T-helper 1 cell (primary cell): ENCODE results near the gene SPDYE2.
"Not testable (repeated sequence)": the region's sequence is repeated elsewhere in the genome, so short reads cannot be mapped to it uniquely, and the experiment has no call there.

Source experiments
- DNase-seq, 5 donors: peaks; one replicate each; pipeline ENCODE4 v3.0.0-alpha.2; 2012 to 2020

SPDYE2 gene

DNA sequence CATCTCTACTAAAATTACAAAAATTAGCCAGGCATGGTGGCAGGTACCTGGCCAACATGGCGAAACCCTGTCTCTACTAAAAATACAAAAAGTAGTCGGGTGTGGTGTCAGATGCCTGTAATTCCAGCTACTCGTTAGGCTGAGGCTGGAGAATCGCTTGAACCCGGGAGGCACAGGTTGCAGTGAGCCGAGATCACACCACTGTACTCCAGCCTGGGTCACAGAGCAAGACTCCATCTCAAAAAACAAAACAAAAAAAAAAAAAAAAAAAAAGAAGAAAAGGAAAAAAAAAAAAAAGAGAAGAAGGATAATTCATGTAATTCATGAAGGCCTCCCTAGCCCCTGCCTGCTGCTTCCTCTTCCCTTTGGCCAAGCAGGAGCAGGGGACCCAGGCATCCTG lies 10.4 kb upstream of the SPDYE2 start:
- DNase-seq: not testable (repeated sequence)

DNA sequence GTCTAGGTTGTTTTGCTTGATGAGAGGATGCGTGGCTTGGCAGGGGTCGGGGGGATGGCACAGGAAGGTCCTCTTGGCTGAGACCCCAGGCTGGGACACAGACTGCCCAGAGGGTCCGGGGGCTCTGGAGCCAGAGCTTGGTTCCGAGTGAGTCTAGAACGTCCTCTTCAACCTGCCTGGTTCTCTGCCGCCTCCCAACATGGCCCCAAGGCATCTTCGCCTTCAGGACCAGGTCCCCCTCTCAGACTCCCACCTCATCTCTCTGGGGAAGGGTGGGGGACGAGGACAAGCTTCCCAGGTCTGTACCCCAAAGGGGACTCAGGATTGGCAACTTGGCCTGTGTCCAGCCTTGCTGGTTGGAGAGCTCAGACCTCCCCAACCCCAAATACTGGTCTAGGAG lies 8.9 kb upstream of the SPDYE2 start:
- not testable (repeated sequence) for DNase-seq

DNA sequence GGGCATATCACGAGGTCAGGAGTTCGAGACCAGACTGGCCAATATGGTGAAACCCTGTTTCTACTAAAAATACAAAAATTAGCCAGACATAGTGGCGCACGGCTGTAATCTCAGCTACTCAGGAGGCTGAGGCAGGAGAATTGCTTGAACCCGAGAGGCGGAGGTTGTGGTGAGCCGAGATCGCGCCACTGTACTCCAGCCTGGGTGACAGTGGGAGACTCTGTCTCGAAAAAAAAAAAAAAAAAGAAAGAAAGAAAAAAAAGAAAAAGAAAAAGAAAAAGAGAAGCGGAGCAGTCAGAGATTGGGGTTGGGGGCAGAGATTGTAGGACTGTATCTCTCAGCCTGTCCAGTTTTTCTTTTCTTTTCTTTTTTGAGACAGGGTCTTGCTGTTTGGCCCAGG lies 8.3 kb upstream of the SPDYE2 start:
- DNase-seq: not testable (repeated sequence)

GRCh38 chr7:102543596-102543995 lies 7.4 kb upstream of the SPDYE2 start, which contains the start of gene UPK3BL2:
TSS of gene UPK3BL2 (minus strand) at chr7:102543696. CDS start at chr7:102543636, 60 bp downstream.
- DNase-seq: not testable (repeated sequence)

DNA sequence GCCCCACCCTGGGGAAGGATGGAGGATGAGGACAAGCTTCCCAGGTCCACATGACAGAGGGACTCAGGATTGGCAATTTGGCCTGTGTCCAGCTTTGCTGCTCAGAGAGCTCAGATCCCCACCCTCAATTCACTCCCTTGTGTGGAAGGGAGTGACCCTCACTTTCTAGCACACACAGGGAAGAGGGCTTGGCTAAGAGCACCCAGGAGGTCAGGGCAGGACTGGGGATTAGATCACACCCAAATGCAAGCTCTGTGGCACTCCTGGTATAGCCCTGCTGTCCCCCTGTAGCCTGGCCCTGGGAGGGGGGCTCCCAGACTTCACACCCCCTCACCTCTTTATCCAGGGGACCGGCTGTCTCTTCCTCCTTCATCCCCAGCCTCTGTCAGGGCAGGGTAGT lies 6.7 kb upstream of the SPDYE2 start:
- not testable (repeated sequence) for DNase-seq

GRCh38 chr7:102545288-102545687 lies 5.7 kb upstream of the SPDYE2 start:
- not testable (repeated sequence) for DNase-seq

GRCh38 chr7:102546353-102546752 lies 4.7 kb upstream of the SPDYE2 start:
- DNase-seq: not testable (repeated sequence)

- DNase-seq: not testable (repeated sequence)
Observed at GRCh38 chr7:102568620-102569019, 17.6 kb downstream of the SPDYE2 start.

- DNase-seq: peak; percentile 87 to 100 (median 98)
Observed at GRCh38 chr7:102572261-102573239, 21.5 kb downstream of the SPDYE2 start, which contains the start of gene POLR2J3. TSS of gene POLR2J3 (minus strand) at chr7:102572583. CDS start at chr7:102572521, 62 bp downstream.

GRCh38 chr7:102574607-102575006 lies 23.6 kb downstream of the SPDYE2 start:
- not testable (repeated sequence) for DNase-seq

- DNase-seq: not testable (repeated sequence)
Observed at GRCh38 chr7:102576363-102576762, 25.3 kb downstream of the SPDYE2 start.

- not testable (repeated sequence) for DNase-seq
Observed at GRCh38 chr7:102577315-102578240, 26.6 kb downstream of the SPDYE2 start.

DNA sequence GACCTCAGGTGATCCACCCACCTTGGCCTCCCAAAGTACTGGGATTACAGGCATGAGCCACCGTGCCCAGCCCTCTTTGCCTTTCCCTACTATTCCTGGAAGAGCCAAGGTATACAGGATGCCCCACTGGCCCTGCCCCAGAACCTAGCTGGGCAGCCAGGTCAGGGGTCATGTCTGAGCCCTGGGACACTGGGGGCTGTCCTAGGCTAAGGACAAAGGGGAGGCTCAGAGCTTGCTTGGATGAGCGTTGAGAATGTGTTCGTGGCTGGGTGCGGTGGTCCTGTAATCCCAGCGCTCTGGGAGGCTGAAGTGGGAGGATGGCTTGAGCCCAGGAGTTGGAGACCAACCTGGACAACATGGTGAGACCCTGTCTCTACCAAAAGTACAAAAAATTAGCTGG lies 27.5 kb downstream of the SPDYE2 start:
- DNase-seq: not testable (repeated sequence)

- not testable (repeated sequence) for DNase-seq
Observed at GRCh38 chr7:102581722-102582121, 30.7 kb downstream of the SPDYE2 start.

- DNase-seq: not testable (repeated sequence)
Observed at GRCh38 chr7:102583495-102583894, 32.5 kb downstream of the SPDYE2 start.

DNA sequence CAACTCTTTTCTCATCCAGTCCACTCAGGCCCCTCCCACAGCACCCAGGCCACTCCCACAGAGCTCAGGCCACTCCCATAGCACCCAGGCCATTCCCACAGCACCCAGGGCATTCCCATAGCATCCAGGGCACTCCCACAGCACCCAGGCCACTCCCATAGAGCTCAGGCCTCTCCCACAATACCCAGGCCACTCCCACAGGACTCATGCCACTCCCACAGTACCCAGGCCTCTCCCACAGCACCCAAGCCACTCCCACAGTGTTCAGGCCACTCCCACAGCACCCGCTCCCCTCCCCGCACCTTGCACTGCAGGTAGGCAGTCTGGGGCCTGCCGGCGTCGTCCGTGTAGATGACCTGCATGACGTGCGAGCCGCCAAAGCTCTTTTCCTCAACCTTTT lies 38.8 kb downstream of the SPDYE2 start:
- not testable (repeated sequence) for DNase-seq

DNA sequence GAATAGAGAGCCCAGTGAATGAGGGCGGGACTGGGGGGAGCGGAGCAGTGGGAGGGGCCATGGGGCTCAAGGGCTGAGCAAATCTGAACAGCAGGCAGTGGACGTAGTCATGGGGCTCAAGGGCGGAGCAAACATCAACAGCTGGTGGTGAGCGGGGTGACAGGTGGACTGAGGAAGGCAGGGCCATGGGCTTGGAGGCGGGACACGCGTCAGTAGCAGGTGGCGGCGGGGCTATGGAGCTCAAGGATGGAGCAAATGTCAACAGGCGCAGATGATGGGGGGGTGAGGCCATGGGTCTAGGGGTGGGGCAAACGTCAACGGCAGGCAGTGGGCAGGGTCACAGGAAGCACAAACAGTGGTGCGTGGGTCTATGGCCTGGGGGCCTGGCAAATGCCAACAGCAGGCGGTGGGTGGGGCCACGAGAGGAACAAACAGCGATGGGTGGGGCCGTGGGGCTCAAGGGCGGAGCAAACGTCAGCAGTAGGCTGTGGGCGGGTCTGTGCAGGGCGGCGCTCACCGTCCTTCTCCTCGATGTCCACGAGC lies 41.5 kb downstream of the SPDYE2 start:
- DNase-seq: peak in 4 of 5 donors; percentile 8 to 36 (median 24)

- not testable (repeated sequence) for DNase-seq
Observed at GRCh38 chr7:102593637-102594334, 42.8 kb downstream of the SPDYE2 start.

GRCh38 chr7:102596036-102596435 lies 45.0 kb downstream of the SPDYE2 start:
- not testable (repeated sequence) for DNase-seq

DNA sequence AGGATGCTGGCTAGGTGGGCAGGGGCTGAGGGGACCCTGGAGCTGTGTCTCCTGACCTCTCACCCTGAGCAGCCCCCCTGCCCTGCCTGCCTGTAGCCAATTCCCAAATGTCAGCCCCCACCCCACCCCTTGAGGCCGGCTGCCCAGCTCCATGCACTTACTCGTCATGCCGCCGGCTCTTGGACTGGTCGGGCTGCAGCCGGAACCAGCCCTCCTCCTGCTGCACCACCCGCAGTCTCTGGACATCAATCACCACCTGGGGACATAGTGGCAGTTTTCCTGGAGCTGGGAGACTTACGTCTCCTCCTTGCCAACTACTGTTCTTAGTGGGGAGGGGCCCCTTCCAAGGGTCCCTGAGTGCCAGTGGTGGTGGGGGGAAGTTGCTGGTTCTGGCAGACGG lies 48.7 kb downstream of the SPDYE2 start:
- not testable (repeated sequence) for DNase-seq

GRCh38 chr7:102602317-102602716 lies 51.3 kb downstream of the SPDYE2 start:
- DNase-seq: not testable (repeated sequence)
